Ramos (cell line): ENCODE results near the gene DIO2.

Experiments used
- in situ Hi-C: fragments of 300-500 bp; cut with MboI; formaldehyde crosslinking; loops from one replicate; pipeline ENCODE4 v1.14.3; 2022; ENCODE audit warnings: low sequenced_read_pairs; ENCODE audit not compliant: unreplicated experiment

Gene DIO2

DNA sequence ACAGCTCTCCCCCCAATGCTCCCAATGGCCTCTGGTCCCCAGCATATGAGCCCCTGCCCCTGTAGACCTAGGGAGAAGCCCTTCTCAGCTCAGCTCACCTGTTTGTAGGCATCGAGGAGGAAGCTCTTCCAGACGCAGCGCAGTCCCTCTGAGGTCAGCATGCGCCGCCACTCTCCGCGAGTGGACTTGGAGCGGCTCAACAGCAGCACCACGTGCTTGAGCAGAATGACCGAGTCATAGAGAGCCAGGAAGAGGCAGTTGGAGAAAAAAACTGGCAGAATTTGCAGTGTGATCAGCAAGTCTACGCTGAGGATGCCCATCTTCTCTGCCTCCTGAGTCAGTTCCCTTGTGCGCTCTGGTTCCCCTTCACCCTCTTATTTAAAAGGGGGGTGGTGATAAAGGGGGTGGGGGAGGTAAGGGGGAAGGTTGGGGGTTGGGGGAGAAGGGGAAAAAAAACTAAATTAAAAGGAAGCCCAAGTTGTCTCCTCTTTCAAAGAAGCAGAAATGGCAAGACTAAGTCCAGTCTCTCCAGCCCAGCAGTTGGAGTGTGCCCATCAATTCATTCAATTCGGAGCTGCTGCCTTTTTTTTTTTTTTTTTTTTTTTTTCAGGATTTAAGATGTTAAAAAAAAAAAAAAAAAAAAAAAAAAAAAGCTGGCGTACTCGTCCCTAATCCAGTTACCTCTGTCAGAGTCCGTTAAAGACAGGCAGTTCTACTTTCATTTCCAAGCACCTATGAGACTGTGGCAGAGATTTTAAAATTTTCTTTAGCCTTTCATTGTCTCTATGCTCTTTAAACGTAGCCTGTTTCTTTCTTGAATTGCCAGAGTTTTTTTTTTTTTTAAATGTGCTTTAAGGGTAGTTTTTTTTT is at the start of gene DIO2:
TSS of gene DIO2 (minus strand) at position 352 of the 870 bp plus-strand sequence. CDS start at position 320, 32 bp downstream.
- in situ Hi-C loops: loop anchor here (25.0 kb wide), 1 partner anchor 776 kb away; no protein-coding TSS in a partner anchor

DNA sequence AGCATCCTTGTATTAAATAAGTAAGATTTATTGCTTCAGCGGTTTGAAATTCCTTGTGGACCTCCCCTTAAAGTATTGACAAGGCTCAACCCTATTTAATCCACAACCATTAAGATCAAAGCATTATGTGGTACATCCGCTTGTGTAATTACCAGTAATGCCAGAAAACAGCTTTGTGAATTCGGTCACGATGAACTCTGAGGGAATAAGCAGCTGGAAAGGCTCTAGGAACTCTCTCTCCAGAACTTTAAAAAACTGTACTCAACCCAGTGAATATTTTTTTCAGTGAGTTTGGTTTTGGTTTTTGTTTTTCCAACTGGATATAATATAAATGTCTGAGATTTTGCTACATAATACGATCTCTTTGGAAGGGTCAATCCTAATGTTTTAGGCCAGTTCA is 49.3 kb upstream of the DIO2 start:
- in situ Hi-C loops: no loop called here

DNA sequence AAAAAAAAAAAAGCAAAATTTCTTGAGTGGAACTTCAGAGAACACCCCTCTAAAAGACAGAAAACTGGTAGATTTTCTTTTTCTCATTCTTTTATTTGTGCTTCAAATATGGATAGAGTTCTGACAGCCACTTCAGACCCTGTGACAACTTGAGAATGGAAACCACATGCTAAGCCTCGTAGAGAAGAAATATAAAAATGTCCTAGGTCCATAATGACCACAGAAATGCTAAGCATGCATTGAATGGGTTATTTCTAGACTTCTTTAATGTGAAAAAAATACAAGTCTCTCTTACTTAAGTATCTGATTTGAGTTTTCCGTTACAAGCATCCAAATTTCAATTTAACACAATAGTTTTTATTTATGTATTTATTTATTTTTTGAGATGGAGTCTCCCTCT is 28.3 kb upstream of the DIO2 start:
- in situ Hi-C loops: no loop called here

DNA sequence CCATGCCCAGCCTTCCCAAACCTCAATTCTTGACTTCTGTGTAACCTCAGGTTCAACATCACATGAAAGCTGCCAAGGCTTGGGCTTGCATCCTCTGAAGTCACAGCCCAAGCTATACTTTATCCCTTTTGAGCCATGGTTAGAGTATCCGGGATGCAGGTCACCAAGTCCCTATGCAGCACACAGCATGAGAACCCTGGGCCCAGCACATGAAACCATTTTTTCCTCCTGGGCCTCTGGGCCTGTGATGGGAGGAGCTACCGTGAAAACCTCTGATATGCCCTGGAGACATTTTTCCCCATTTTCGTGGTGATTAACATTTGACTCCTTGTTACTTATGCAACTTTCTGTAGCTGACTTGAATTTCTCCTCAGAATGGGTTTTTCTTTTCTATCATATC is 25.8 kb upstream of the DIO2 start:
- in situ Hi-C loops: no loop called here

DNA sequence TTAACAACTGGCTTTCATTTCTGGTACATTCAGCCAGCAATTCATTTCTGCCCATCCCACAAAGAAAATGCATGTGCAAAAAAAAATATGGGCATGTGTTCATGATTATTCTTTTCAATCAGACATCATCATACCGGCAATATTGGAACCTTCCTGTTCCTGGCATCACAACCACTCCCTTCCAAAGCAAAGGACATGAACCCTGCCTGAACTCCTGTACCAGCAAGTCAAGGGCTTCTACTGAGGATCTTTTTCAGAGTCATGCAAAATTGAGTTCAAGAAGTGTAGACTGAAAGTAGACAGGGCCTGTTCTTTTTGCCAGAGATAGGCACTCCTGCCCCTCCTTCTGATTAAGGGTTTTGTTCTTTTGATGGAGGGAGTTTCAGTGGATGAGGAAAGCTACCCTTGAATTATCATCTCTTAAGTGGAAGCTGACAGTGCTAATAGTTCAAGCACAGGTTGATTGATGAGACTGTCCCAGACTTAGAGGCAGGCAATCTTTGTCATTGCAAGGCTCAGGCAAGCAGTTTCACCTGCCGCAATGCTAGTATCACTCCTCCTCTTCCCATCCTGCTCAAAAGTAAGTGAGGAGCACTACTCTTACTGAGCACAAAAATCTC is 22.3 kb upstream of the DIO2 start:
- in situ Hi-C loops: no loop called here

DNA sequence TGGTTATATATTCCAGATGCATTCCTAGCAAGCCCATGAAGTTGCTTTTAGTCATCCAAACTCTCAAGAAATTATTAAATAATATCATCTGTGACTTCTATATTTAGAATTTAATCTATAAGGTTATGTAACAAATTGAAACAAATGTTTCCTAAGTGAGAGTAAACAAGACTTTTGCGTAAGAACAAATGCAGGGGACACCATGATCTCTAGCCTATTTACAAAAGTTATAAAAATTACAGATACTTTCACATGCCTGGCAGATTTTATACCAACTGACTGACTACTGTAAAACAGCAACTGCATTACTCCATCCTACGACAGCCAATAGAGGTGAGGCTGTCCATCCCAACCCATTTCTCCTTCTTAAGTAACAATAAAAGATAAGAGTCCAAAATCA is 20.4 kb upstream of the DIO2 start:
- in situ Hi-C loops: no loop called here

DNA sequence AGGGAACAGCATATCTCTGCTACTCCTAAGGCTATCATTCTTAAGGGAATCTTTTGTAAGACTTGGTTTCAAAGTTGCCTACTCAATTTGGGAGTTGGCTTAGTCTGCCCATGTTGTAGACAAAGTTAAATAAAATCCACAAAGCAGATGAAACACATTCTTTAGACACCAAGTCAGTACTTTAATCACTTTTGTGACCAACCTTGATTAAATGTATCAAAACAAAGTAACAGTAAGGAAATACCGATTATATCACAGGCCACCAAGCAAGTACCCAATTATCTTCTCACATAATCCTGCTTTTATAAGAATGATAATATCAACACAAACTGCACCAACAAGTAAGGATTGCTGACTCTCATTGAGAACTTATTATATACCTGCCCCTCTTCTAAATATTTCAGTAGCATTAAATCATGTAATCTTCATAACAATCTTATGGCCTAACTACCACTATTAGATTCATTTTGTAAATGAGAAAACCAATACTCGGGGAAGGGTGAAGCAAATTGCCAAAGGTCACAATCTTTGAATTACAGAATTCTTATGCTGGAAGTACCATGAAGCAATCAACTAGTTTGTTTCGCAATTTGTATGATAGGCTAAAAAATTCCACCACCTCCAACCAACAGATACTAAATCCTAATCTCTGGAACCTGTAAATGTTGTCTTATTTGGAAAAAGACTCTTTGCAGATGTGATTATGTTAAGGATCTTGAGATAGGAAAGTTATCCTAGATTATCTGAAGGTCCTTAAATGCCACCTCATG is 12.6 kb upstream of the DIO2 start:
- in situ Hi-C loops: loop anchor here (25.0 kb wide), 1 partner anchor 763 kb away; no protein-coding TSS in a partner anchor

DNA sequence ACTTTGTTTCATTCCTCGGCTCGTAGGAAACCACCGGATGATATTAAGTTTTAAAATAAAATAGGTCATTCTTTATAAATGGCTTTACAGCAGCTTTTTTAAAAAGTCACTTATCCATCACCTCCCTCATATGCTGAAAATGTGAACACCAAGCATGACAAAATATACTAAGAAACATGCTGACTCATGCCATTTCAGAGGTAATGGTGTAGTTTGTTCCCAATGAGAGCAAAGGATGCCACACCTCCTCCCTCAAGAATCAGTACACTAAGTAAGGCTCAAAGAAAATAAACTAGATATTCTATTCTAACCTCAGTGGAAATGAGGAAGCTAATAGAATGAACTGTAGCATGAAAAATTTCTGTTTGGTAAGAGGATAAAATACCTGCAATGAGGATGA is 5.5 kb upstream of the DIO2 start:
- in situ Hi-C loops: loop anchor here (25.0 kb wide), 1 partner anchor 770 kb away; no protein-coding TSS in a partner anchor

DNA sequence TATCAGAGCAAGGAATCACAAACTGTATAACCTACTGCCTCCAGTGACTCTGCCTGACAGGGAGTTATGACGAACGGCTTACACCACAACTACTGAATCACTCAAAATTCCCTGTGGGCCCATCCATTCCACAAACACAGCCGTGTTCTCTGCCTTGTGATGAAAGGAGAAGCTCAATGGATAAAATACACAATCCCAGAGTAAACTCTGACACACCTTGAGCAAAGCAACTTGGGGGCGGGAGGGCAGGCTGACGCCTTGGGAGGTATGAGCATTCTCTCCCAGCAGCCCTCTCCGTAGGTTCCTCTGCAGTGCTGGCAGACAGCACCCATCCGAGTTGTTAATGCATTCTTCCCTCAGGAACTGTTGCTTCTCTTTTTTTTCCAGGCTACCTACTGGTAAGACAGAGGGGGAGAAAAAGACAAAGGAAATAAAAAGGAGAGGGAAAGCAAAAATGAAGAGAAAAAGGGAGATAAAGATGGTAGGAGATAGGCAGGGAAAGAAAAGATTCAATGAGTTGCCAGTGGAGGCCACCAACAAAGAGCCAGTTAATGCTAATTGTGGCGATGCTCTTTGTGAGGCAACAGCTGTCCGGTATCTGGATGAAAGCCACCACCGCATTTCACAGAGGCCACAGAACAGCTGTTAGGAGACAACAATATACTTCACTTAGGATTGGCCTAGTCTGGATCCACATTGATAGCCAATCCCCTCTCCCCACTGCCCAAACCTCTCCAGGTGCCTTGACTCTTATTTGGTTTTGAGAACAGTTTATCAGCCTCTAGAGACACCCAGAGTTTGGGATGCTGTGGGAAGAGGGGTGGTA is 4.7 kb upstream of the DIO2 start:
- in situ Hi-C loops: loop anchor here (25.0 kb wide), 1 partner anchor 771 kb away; no protein-coding TSS in a partner anchor

DNA sequence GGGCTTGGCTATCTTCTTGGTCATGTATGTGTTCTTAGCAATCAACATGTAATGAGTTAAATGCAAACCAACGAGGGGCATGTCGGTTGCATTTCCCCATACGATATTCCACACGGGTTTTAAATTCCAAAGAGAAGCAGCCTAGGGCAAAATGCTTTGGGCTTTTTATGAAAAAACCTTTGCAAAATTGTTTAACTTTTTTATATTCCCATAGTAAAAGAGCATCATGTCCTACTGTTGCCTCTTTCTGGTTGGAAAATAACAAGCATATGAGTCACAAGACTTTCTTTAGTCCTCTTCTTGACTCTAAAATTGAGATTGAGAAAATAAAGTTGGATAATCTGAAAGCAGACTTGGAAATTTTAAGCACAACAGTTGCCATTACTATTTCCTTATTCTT is 3.8 kb upstream of the DIO2 start:
- in situ Hi-C loops: loop anchor here (25.0 kb wide), 1 partner anchor 772 kb away; no protein-coding TSS in a partner anchor

DNA sequence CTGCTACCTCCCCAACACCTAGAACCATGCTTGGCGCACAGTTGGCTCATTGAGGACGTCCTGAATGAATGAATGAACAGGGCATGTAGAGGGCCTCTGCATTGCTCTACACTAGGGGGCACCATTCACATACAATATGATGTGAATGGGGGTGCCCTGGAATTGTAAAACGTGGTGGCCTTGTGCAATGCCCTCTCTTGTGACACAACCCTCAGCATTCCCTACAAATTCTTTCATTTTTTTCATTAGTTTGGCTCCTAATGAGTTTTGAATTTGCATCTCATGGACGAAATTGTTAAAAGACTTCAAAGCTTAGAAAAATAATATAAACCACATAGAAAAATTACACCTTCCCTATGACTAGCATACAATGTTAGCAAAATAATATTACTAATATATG is 2.3 kb upstream of the DIO2 start:
- in situ Hi-C loops: loop anchor here (25.0 kb wide), 1 partner anchor 774 kb away; no protein-coding TSS in a partner anchor

DNA sequence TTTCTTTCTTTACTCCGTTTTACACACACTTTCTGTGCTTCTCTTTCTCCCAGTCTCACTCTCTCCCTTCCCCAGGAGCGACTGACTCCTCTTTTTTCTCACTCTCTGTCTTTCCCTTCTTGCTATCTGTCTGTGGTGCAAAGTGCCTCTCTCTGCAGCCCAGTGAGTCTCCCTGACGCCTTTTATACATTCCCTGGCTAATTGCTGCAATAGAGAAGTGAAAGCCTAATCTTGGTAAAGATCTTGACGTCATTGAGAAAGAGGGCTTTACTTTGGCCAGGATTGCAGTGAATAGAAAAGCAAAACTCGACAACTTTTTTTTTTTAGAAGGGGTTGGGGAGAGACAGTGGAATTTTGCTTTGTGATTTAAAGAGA is 706 bp upstream of the DIO2 start:
- in situ Hi-C loops: loop anchor here (25.0 kb wide), 1 partner anchor 775 kb away; no protein-coding TSS in a partner anchor

DNA sequence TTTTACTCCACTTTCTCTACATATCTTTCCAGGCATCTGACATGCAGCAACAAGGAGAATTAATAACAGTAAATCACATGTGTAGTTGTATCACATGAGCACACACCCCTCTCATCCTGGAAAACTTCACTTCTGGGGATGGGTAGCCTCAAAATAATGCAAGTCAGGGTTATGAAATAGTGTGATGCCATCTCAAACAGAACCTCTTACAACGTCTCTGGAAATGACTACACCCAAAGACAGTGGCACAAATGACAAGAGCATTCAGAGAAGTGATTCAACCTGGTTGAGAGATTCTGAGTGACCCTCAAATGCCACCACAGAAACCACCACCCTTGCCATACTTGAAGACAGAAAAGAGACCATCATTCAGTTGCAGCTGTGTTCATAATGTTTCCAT is 2.8 kb downstream of the DIO2 start:
- in situ Hi-C loops: loop anchor here (25.0 kb wide), 1 partner anchor 779 kb away; no protein-coding TSS in a partner anchor

DNA sequence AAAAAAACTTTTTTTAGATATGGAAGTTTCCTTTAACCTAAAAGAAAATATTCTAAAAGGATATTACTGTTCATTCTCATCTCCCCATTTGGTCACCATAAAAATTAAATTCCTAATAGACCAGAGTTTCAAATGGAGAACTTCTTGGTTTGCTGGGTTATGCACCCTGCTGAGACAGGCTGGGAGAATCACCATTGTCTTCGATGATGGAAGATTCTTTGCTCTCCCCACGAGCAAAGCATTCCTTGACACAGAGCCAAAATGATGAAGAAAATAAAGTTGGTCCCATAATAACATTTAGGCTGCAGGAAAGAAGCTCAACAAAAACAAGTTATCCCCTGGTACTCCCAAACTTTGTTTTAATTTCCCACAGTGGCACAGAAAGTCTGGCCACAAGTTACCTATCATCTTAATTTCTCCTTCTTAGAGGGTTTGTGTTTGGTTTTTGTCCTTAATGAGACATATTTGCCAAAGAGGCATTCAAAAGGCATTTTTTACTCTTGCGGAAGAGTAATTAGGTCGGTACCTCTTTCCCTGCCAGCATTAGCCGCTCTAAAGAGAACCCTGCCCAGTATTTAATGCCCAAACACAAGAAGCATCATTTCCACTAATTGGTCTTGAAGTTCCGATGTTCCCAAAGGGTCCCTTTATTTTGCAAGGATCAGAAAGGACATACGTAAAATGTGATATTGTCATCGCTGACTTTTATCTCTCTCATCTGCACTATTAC is 4.8 kb downstream of the DIO2 start:
- in situ Hi-C loops: loop anchor here (25.0 kb wide), 1 partner anchor 781 kb away; no protein-coding TSS in a partner anchor

DNA sequence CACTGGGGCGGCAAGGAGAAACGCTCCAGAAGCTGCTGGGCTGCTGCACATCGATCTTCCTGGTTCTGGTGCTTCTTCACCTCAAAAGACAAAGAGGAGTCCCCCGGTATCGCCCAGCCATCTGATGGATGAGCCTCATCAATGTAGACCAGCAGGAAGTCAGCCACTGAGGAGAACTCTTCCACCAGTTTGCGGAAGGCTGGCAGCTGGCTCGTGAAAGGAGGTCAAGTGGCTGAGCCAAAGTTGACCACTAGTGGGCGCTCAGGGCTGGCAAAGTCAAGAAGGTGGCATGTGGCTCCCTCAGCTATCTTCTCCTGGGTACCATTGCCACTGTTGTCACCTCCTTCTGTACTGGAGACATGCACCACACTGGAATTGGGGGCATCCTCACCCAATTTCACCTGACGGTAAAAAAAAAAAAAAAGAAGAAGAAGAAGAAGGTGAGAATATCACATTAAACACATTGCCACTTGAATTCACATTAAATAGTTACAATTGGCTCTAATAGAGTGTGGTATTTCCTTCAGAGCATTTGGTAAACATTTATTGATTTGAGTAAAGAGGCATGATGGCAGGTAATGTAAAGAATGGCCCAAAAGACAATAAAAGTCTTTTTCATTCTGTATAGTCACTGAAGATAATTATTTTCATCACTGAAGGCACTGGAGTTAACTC is 8.3 kb downstream of the DIO2 start:
- in situ Hi-C loops: loop anchor here (25.0 kb wide), 1 partner anchor 784 kb away; no protein-coding TSS in a partner anchor

DNA sequence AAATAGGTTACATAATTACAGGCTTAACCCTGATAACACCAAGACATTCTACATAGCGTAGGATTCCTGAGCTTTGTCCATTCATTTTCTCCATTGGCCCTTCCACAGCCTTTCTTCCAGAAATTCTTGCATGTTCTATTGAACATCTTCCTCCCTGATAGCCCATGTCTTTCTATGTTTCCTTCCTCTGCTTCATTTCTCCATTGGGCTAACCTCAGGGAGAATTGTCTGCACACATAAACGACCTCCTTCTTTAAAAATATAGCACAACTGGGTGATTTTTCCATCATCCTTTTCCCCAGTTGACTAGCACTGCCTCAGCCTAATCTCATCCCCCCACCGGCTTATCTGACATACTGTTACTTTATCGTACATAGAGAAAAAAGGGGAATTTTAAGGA is 11.2 kb downstream of the DIO2 start:
- in situ Hi-C loops: loop anchor here (25.0 kb wide), 1 partner anchor 787 kb away; no protein-coding TSS in a partner anchor

DNA sequence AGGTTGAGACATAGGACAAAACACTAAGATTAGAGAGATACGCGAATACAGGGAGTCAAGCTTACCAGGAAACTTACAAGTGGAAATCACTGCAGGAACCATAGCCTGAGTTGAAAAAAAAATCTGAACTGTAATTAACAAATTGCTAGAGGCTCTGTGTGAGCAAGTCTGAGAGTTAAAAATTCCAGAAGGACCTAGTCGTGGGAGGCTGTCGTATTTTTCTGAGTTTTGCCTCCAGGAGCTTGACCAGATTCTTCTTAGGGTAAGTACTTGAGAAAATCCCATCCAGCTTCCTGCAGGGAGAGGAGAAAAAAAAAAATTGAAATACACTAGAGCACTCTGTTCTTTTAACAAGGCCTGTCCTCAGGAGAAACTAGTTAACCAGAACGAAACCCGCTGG is 22.7 kb downstream of the DIO2 start:
- in situ Hi-C loops: no loop called here

DNA sequence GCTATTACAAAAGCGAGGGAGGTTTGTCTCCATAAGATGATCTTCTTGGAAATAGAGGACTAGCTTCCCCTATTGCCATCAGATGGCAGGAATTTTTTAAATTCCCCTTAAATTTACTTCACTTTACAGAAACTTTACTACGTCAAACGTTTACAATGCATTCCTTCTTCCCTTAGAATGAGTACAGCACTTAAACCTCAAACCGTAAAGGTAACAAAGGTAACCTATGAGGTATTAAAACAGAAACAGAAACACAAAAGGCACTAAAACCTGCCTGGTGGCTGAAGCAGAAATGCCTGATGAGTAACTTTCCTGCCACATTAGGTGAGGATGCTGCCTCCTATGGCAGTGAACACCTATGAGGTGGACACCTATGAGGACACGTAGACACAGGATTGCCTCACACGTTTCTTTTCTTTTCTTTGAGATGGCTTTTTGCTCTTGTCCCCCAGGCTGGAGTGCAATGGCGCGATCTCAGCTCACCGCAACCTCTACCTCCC is 25.0 kb downstream of the DIO2 start:
- in situ Hi-C loops: no loop called here
